ENCODE data around the gene MAP4K4. TPM values are rescaled to one million over a fixed set of nuclear protein-coding genes. Genes with fewer than 3 reads are reported as not detected.
"Not testable (repeated sequence)": the region's sequence is repeated elsewhere in the genome, so short reads cannot be mapped to it uniquely, and the experiment has no call there.

Gene MAP4K4
- total and polyA plus RNA-seq, 2 experiments from 2014 or later = 61.6 to 131 TPM

DNA sequence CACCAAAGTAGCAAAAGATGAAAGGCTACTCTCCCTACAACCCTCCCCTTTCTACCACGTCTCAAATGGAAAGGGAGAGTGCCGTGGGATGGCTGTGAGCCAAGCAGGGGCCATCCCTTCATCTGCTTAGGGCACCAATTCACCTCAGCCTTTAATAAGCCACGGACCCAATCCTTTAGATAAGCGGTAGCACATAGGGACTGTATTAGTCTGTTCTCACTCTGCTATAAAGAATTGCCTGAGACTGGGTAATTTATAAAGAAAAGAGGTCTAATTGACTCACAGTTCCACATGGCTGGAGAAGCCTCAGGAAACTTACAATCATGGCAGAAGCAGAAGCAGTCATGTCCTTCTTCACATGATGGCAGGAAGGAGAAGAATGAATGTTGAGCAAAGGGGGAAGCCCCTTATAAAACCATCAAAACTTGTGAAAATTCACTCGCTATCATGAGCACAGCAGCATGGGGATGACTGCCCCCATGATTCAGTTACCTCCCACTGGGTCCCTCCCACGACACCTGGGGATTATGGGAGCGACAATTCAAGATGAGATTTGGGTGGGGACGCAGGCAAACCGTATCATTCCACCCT is 208.3 kb downstream of the MAP4K4 start:
- Histone ChIP-seq H3K27me3 (no peaks in the 10 kb centered on the region), H3K27ac (no peak overlapping the region), H3K4me3 (no peak overlapping the region), H3K36me3 (no peaks in the 10 kb centered on the region), H3K4me1 (ENCODE audit: low read depth) (no peaks in the 10 kb centered on the region), H3K9me3 (ENCODE audit: low read depth) (no peaks in the 10 kb centered on the region)
- TF ChIP-seq CTCF (IDR thresholded peaks at IDR 0.05; ENCODE audit: low read depth, low read length) = no peak
- no peak for DNase-seq (ENCODE audit: low read depth in 1 of 2, low spot score in 1 of 2)

DNA sequence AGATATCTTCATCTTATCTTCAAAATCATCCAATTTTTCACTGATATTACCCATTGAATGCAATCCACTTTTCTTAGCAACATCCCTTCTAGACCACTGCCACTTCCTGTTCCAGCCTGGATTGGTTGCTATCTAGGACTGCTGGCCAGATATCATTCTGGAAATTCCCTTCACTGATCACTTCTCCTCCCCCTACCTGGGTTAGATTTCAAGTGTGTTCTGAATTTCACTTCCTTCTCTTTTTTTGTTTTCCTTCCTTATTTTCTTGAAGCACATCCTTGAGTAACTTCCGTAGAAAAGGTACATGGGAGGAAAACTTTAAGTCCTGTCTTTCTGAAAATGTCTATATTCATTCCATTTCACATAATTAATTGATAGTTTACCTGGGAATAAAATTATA is 212.3 kb downstream of the MAP4K4 start:
- H3K27ac ChIP-seq = no peak overlapping the region
- no peaks in the 10 kb centered on the region for H3K27me3 ChIP-seq
- H3K9me3 ChIP-seq (ENCODE audit: low read depth) = no peaks in the 10 kb centered on the region
- no peak for TF ChIP-seq CTCF (IDR thresholded peaks at IDR 0.05; ENCODE audit: low read depth, low read length)
- H3K36me3 ChIP-seq = no peaks in the 10 kb centered on the region
- DNase-seq (ENCODE audit: low read depth in 1 of 2, low spot score in 1 of 2) = no peak
- no peak overlapping the region for H3K4me3 ChIP-seq
- H3K4me1 ChIP-seq (ENCODE audit: low read depth) = no peaks in the 10 kb centered on the region

DNA sequence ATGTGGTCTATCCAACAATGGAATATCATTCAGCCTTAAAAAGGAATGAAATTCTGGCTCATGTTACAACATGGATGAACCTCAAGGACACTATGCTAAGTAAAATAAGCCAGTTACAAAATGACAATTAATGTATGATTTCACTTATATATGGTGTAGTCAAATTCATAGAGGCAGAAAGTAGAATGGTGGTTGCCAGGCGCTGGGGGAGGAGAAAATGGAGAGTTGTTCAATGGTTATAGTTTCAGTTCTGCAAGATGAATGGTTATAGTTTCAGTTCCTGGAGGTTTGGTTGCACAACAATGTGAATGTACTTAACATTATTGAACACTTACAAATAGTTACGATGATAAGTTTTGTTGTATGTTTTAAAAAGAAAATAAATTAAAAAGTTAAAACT is 215.0 kb downstream of the MAP4K4 start:
- Histone ChIP-seq H3K36me3 (no peaks in the 10 kb centered on the region), H3K4me1 (ENCODE audit: low read depth) (no peaks in the 10 kb centered on the region), H3K9me3 (ENCODE audit: low read depth) (no peaks in the 10 kb centered on the region), H3K27ac (no peak overlapping the region), H3K27me3 (no peaks in the 10 kb centered on the region), H3K4me3 (no peak overlapping the region)
- no peak for DNase-seq (ENCODE audit: low read depth in 1 of 2, low spot score in 1 of 2)
- no peak for TF ChIP-seq CTCF (IDR thresholded peaks at IDR 0.05; ENCODE audit: low read depth, low read length)

DNA sequence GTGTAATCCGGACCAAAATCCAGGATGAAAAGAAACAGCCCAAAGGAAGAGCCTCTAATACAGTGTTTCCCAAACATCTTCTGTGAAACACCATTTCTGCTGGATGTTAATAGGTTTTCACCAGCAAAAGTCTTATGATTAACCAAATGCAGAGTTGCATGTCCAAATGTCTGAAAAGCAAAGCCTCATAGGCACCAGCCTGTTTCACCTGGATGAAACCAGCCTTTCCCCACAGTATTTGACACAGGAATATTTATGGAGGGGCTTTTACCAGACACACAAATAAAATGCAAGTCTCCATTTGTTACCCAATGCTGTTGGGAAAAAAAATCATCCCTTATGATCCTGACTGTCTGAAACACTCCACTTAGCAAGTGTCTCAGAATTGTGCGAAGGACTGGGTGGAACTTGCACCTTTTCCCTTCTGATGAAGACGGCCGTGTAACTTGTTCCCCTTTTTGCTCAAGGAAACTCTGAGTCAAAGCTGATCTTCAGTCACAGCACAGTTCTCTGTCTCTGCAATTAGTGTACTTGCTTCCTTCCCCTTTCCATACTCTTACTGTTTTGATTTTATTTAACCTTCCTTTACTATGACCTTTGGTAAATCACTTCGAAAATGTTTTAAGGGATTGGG is 223.9 kb downstream of the MAP4K4 start:
- no peaks in the 10 kb centered on the region for H3K4me1 ChIP-seq (ENCODE audit: low read depth)
- no peak for TF ChIP-seq CTCF (IDR thresholded peaks at IDR 0.05; ENCODE audit: low read depth, low read length)
- no peak for DNase-seq (ENCODE audit: low read depth in 1 of 2, low spot score in 1 of 2)
- H3K27me3 ChIP-seq = no peaks in the 10 kb centered on the region
- H3K27ac ChIP-seq = no peak overlapping the region
- H3K9me3 ChIP-seq (ENCODE audit: low read depth) = no peaks in the 10 kb centered on the region
- no peak overlapping the region for H3K4me3 ChIP-seq
- no peaks in the 10 kb centered on the region for H3K36me3 ChIP-seq

- DNase-seq (ENCODE audit: low read depth in 1 of 2, low spot score in 1 of 2) = no peak
- no peak for TF ChIP-seq CTCF (IDR thresholded peaks at IDR 0.05; ENCODE audit: low read depth, low read length)
- H3K4me3 ChIP-seq = no peak overlapping the region
- no peaks in the 10 kb centered on the region for H3K36me3 ChIP-seq
- H3K9me3 ChIP-seq (ENCODE audit: low read depth) = no peaks in the 10 kb centered on the region
- no peaks in the 10 kb centered on the region for H3K4me1 ChIP-seq (ENCODE audit: low read depth)
- no peaks in the 10 kb centered on the region for H3K27me3 ChIP-seq
- H3K27ac ChIP-seq = no peak overlapping the region
These were observed 224.4 kb downstream of the MAP4K4 start for GRCh38 chr2:101921953-101922325.

DNA sequence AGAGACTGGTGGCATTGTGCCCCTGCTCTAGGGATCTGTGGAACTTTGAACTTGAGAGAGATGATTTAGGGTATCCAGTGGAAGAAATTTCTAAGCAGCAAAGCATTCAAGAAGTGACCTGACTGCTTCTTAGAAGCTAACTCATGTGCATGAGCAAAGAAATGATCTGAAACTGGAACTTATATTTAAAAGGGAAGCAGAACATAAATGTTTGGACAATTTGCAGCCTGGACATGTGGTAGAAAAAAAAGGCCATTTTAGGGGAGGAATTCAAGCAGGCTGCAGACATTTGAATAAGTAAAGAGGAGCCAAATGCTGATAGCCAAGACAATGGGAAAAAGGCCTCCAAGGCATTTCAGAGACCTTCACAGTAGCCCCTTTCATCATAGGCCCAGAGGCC is 226.8 kb downstream of the MAP4K4 start:
- not testable (repeated sequence) for DNase-seq (ENCODE audit: low read depth in 1 of 2, low spot score in 1 of 2); H3K9me3 ChIP-seq (ENCODE audit: low read depth); H3K4me1 ChIP-seq (ENCODE audit: low read depth); H3K4me3 ChIP-seq; H3K27ac ChIP-seq; H3K36me3 ChIP-seq; H3K27me3 ChIP-seq
